ENCODE results near the gene MEG3.

MEG3 gene

GRCh38 chr14:100788942-100789341, 37.0 kb upstream of the MEG3 start:
- no peak for DNase-seq (ENCODE audit: low read depth)
- no peak for TF ChIP-seq CTCF (conservative IDR thresholded peaks at IDR 0.05; ENCODE audit: low read depth, low read length)
- H3K4me3 ChIP-seq (ENCODE audit: low read length) = no peak overlapping the region

- no peak overlapping the region for H3K4me3 ChIP-seq (ENCODE audit: low read length)
- no peak for DNase-seq (ENCODE audit: low read depth)
- no peak for TF ChIP-seq CTCF (conservative IDR thresholded peaks at IDR 0.05; ENCODE audit: low read depth, low read length)
These were observed 36.2 kb upstream of the MEG3 start for GRCh38 chr14:100789460-100790417.

- no peak for TF ChIP-seq CTCF (conservative IDR thresholded peaks at IDR 0.05; ENCODE audit: low read depth, low read length)
- H3K4me3 ChIP-seq (ENCODE audit: low read length) = no peak overlapping the region
- DNase-seq (ENCODE audit: low read depth) = peak; percentile 31
These were observed 35.2 kb upstream of the MEG3 start for GRCh38 chr14:100790502-100791347.

- DNase-seq (ENCODE audit: low read depth) = peak; percentile 16
- H3K4me3 ChIP-seq (ENCODE audit: low read length) = no peak overlapping the region
- TF ChIP-seq CTCF (conservative IDR thresholded peaks at IDR 0.05; ENCODE audit: low read depth, low read length) = no peak
These were observed 34.6 kb upstream of the MEG3 start for GRCh38 chr14:100791348-100791735.

- no peak overlapping the region for H3K4me3 ChIP-seq (ENCODE audit: low read length)
- no peak for TF ChIP-seq CTCF (conservative IDR thresholded peaks at IDR 0.05; ENCODE audit: low read depth, low read length)
- DNase-seq (ENCODE audit: low read depth) = no peak
These were observed 33.9 kb upstream of the MEG3 start for GRCh38 chr14:100791995-100792394.

GRCh38 chr14:100796946-100797345, 29.0 kb upstream of the MEG3 start:
- TF ChIP-seq CTCF (conservative IDR thresholded peaks at IDR 0.05; ENCODE audit: low read depth, low read length) = no peak
- H3K4me3 ChIP-seq (ENCODE audit: low read length) = no peak overlapping the region
- no peak for DNase-seq (ENCODE audit: low read depth)

Measured in retinal pigment epithelial cell (primary cell).